GM21447 (cell line): ENCODE measurements around the gene BCR.
"Not testable (repeated sequence)": the region's sequence is repeated elsewhere in the genome, so short reads cannot be mapped to it uniquely, and the experiment has no call there.

Source experiments
- ATAC-seq: cut with Tn5 transposase; IDR thresholded peaks from one replicate; pipeline ENCODE4 v1.9.1; 2021; ENCODE audit not compliant: unreplicated experiment

The BCR gene

DNA sequence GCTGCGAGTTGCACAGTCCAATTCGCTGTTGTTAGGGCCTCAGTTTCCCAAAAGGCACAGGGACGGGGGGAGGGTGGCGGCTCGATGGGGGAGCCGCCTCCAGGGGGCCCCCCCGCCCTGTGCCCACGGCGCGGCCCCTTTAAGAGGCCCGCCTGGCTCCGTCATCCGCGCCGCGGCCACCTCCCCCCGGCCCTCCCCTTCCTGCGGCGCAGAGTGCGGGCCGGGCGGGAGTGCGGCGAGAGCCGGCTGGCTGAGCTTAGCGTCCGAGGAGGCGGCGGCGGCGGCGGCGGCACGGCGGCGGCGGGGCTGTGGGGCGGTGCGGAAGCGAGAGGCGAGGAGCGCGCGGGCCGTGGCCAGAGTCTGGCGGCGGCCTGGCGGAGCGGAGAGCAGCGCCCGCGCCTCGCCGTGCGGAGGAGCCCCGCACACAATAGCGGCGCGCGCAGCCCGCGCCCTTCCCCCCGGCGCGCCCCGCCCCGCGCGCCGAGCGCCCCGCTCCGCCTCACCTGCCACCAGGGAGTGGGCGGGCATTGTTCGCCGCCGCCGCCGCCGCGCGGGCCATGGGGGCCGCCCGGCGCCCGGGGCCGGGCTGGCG is at the start of gene BCR:
Gene BCR, plus strand, starts transcription at position 209 of the 592 bp plus-strand sequence. CDS start 452 bp downstream, outside the sequence.
- ATAC-seq, result no peak

DNA sequence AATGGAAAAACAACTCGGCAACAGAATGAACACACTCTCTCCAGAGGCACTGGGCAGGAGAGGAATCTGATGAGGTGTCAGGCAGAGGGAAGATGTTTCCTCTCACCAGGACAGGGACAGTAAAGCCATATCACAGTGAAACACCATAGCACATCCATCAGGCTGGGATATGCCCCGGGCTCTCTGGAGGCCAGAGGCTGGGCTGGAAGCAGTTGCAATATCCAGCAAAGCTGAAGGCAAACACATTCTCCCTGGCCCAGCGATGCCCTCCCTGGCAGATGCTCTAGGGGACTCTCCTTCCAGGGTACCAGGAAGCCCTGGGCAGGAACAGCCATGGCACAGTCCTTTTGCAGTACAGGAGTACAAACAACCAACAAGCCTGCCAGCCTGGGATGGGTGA is 49.6 kb upstream of the BCR start:
- ATAC-seq, result no peak

DNA sequence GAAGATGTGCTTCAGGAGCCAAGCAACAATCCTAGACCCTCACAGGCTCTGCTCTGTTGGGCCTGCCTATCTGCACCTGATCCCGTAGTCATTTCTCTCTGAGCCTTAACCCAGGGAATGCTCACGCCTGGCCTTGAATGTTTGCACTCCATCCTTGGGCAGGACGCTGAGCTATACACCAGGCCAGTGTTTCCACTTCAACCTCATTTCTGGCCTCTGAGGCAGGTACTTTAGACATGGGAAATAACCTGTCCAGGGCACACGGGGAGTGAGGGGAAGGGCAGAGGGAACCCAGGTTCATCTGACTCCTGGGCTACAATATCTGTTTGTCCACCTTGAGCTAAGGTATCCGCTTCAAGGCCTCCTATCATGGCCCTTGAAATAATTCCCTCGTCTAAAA is 48.4 kb upstream of the BCR start:
- ATAC-seq, result no peak

DNA sequence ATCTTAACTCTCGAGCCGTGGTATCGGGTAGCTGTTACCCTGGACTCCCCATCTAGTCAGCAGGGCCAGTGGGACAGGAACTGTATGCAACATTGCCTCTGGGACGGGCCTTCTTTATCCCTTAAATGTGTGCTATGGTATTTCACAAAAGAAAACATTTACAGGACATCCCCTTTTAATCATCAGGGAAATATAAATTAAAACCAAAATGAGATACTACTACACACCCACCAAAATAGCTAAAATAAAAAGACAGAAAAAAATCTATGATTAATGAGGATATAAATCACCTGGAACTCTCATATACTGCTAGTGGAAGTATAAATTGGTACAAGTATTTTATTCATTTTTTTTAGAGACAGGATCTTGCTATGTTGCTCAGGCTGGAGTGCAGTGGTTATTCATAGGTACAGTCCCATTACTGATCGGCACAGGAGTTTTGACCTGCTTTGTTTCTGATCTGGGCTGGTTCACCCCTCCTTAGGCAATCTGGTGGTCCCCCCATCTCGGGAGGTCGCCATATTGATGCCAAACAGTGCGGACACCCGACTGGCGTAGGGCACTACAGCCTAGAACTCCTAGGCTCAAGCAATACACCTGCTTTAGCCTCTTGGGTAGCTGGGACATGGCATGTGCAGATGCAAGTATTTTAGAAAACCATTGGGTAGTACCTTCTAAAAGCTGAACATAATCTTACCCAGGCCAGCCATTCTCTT is 47.8 kb upstream of the BCR start:
- no peak for ATAC-seq

DNA sequence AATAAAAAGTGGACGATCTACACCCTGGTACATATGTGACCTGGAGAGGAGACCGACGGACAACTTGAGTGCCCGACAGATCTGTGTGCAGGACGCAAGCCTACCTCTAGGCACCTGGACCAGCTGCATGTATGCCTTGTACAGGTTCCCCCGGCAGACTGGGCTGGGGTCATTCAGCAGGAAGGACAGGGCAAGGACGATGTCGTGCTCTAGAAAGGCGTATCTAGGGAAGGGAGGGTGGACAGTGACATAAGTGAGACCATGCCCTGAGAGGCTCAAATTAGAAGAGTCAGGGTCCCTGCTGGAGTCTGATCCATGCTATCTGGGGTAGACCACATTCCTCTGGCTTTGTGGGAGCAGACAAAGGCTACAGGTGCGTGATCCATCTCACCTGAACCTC is 46.4 kb upstream of the BCR start:
- no peak for ATAC-seq

DNA sequence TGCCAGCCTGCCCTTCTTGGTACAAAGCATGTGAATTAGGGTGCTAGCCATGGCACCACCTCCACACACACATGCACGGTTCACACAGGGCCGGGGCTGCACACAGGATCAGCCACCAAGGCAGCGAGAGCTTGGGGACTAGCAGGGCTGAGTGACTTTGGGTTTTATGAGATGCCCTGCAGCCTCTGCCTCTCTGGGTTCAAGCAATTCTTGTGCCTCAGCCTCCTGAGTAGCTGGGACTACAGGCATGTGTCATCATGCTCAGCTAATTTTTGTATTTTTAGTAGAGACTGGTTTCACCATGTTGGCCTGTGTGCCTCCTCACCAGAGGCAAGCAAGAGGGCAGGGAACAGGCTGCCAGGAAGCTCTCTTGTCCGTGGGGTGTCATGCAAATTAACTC is 43.3 kb upstream of the BCR start:
- ATAC-seq, result not testable (repeated sequence)

DNA sequence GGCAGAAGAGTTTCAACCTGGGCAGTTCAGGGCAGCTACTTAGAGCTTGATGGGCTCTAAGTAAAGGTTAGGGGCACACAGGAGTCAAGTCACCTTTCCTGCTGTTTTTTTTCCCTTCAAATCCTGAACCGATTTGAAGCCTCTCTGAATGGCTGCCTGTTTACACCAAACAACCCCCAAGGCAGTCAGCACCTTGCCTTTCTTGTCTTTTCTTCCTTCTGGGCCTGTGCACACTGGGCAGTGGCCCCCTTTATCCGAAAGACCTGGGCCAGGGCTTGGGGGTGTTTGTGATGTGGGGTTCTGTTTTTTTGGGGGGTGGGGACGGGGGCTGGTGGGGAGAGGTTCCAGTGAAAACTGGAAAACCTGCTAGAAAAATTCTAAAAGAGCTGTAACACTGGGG is 42.8 kb upstream of the BCR start:
- no peak for ATAC-seq

DNA sequence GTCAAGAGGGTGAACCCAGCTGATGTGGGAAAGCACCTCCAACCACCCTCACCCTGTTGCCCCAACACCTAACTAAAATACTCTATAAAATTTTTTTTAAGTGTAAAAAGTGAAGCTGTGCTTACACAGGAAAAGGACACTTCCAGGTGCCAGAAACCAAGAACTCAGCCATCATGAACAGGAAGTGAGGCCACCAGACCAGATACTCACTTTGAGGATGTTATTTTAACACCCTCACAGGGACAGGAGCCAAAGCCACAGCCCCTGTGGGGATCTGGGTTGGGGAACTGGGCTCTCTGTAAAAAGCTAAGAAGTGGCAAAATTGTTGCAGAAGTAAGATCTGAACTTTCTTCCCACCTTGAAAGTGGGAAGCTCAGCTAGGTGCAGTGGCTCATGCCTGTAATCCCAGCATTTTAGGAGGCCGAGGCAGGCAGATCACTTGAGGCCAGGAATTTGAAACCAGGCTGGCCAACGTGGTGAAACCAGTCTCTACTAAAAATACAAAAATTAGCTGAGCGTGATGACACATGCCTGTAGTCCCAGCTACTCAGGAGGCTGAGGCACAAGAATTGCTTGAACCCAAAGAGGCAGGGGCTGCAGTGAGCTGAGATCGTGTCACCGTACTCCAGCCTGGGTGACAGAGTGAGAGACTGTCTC is 42.3 kb upstream of the BCR start:
- peak; percentile 40 for ATAC-seq

DNA sequence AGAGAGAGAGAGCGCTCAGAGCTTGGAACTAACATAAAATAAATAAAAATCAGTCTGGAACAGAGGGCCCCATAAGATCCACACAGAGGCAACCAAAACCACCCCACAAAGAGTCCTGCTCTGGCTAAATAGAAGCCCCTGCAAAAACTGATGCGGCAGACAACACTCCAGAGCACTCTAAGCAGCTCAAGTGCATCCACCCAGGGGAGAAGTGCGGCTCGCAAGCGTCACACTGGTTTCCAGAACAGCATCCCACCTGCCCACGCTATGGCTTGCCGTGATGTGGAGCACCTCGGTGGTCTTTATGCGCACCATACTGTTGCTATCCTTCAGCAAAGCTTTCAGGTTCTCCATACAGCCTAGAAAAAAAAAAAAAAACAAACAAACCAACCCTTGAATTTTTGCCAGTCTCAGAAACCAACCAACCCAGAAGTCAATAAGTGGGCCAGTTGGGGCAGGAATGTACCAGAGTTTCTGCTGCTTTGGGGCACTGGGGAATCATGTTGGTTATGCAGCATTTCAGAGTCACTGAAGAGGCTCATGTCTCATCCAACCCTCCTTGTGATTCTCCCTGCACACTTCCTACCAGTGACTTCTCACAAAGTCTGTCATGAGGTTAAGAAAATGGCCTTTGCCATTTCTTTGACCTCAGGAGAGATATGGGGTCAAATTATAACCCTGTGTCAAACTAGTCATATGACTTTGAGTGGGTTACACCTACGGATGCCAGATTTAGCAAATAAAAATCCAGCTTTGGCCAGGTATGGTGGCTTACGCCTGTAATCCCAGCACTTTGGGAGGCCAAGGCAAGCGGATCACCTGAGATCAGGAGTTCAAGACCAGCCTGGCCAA is 41.5 kb upstream of the BCR start:
- ATAC-seq, result no peak

DNA sequence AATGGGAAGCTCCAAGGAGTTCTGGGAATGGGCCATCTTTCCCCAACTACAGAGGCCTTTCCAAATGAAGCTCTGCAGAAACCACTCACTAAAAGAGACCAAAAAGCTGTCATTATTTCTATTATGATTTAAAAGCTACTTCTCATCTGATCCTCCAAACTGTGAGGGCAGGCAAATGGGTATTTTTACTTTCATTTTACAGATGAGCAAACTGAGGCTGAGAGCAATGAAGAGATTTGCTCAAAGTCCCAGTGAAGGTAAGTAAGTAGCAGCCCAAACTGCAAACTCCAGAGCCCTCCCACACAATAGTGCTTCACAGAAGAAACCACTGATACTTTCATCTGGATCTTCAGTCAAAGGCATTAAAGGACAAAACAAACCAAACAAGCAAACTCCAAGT is 39.9 kb upstream of the BCR start:
- ATAC-seq, result no peak

DNA sequence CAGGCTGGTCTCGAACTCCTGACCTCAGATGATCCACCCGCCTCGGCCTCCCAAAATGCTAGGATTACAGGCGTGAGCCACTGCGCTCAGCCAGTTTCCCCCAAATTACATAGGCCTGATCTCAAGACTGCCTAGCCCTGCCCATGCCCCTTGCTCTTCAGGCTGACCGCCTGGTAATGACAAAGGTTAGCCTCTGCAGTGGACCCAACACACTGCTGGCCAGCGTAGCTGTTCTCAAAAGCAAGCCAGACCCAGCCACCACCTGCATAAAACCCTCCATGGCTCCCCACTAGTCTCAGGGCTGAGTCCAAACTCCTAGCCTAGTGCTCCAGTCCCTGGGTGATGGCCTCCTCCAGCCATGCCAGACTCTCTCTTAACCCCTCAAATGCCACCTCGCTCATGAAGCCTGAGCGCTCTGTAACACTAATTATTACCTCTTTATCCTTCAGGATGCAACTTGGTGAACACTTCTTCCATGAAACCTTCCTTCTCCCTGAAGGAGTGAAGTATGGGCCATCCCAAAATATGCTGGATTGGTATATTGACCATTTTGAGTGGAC is 37.7 kb upstream of the BCR start:
- no peak for ATAC-seq

DNA sequence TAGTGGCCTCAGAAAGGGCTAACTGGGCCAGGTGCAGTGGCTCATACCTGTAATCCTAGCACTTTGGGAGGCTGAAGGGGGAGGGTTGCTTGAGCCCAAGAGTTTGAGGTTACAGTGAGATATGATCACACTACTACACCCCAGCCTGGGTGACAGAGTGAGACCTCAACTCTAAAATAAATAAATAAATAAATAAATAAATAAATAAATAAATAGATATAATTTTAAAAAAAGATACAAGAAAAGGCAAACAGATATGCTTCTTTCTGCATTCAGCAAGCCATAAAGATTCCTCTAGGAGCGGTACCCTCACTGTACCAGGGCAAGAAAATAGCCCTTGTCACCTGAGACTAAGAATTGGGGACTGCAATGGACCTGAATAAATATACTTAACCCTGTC is 37.2 kb upstream of the BCR start:
- no peak for ATAC-seq

DNA sequence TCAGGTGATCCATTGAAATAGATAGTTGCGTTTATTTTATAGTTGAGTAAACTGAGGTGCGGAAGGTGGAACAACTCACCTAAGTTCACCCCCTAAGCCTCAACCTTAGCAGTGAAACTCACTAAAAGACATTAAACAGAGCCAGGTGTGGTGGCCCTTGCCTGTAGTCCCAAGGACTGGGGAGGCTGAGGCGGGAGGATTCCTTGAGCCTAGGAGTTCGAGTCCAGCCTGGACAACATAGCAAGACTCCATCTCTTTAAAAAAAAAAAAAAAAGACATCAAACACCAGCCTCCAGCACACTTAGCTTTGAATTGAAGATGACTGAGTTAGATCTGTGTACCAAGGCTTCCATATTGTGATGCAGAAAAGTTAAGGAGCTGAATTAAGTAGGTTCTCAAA is 35.9 kb upstream of the BCR start:
- ATAC-seq, result no peak

DNA sequence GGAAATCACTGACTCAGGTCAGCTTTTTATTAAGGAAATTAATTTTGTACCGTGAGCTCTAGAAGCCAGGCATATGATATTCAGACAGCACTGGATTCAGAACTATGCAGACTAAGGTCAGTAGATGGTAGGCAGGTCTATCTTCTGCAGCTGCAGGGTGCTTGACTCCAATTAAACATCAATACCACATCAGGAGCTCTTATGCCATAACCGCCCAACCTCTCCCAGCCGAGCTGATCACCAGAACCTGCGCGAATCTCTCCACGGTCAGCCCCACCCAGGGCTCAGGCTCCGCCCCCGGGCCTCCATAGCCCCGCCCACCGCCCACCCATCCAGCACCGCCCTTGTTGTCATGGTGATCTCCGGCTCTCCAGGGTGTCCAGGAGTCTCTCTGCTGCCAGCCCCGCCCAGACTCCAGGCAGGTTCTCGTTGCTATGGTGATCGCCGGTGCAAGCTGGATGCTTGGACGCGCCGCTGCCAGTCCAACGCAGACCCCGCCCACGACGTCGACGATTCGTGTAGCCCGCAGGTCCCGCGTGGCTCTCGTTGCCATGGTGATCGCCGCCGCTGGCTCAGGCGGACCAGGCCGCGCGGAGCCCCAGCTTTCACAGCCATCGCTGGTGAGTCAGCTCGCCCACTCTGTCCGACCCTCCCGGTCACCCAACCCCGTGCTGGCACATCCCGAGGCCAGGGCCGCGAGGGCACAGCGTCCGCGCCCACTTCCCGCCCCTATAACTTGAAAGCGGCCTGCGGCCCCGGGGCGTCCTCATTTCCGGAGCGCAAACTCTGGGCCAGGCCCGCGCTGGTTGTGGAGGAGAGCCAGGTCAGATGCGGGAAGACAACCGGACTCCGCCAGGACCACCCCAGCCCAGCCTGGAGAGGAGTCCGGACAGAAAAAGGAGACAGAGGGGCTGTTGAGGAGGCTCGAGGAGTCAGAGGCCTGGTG is 35.1 kb upstream of the BCR start, which contains the start of gene RAB36:
Gene RAB36, plus strand, starts transcription at position 546 of the 946 bp plus-strand sequence. CDS start 1,140 bp downstream, outside the sequence.
- ATAC-seq, result no peak

DNA sequence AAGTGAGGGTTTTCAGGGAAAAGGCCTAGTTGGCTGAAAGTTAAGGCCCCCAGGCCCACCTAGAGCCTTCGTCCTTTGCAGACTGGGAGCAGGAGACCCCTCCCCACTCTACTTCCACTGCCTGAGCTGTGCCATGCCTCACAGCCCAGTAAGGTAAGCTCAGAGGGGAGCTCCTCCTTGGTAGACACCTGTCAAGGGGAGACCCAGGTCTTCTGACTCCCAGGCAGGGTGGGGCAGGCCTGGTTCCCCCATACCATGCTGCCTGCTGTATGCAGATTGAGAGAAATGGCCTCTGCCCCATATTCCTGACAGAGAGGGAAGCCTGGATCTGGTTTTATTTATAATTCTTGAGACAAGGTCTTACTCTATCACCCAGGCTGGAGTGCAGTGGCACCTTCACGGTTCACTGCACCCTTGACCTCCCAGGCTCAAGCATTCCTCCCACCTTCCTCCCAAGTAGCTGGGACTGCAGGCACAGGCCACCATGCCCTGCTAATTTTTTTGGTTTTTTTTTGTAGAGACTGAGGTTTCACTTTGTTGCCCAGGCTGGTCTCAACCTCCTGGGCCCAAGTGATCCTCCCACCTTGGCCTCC is 34.3 kb upstream of the BCR start:
- no peak for ATAC-seq

DNA sequence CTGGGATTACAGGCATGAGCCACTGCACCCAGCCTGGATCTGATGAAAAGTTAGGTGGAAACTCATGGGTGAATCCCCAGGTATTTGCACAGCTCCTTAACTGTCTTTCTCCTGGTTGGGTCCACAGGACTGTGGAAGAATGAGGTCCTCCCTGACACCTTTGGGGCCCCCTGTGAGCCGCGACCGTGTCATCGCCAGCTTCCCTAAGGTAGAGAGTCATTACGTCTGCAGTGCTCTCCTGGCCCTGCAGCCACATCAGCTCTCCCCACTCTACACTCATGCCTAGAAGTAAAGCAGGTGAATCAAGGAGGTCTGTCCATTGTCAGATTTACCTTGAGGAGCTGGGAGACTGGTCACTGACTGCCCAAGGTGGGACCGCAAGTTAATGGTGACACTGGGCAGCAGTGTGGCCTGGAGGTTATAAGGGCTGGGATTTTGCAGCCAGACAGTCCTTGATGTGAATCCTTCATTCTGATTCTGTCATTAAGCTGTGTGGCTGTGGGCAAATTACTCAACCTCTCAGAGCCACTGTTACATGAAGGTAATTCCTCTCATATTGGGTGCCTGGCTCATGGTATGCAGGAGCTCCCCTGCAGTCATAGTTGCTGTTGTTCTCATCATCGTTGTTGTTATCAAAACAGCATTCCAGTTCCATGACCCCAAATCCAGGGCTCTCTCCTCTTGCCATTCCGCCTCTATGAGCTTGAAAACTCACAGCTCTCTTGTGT is 33.7 kb upstream of the BCR start:
- ATAC-seq, result no peak

DNA sequence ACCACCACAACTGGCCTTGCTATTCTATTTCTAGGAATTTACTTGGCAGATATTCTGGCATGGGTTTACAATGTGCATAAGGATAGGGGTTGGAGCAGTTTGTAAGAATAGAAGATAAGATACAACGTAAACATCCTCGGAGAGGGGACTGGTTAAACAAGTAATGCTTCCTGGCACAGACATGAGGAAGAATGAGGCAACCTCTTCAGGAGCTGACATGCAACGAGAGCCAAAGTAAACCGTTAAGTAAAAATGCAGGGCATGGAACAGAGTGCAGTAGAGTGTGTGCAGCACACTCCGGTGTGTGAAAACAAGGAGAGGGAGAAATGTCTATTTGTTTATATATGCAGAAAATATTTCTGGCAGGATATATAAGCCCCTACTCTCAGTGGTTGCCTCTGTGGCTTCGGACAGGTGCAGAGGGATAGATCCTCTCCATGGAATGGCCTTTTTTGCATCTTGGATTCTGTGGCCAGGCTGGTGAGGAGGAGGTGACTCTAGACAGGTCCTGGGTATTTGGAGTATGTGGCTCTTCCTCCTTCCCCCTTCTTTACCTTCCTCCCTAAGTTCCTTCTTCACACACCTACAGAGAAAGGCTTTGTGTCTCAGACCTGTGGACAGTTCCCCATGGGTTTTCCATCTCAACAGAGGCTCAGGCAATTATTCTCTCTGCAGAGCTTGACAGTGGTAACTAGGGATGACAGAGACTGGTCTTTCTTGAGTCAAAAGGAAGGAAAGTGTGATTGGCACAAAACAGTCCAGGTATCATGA is 32.5 kb upstream of the BCR start:
- no peak for ATAC-seq

DNA sequence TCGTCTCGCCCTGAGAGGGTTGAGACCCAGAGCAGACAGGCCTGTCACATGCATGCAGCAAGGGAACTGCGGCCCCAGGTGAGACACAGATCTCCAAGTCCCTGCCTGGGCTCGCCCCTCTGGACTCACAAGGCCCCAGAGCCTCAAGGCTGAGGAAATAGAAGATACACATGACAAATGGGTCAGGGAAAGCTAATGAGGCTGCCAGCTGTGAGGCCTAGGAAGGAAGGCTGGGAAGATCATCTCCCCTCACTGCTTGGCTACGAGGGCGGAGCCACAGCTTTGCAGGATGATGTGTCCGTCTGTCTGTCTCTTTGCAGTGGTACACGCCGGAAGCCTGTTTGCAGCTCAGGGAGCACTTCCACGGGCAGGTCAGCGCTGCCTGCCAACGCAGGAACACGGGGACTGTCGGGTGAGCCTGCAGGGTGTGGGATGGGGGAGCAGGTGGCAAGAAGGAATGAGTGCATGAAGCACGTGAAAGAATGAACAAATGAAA is 30.5 kb upstream of the BCR start:
- no peak for ATAC-seq
